GM18907 (cell line): ENCODE results near the gene ZDHHC6.
"Not testable (repeated sequence)": the region's sequence is repeated elsewhere in the genome, so short reads cannot be mapped to it uniquely, and the experiment has no call there.

Experiments
- ATAC-seq: cut with Tn5 transposase; IDR thresholded peaks from one replicate; pipeline ENCODE4 v1.9.1; 2021; ENCODE audit warnings: mild to moderate bottlenecking, moderate library complexity; ENCODE audit not compliant: unreplicated experiment

The ZDHHC6 gene

DNA sequence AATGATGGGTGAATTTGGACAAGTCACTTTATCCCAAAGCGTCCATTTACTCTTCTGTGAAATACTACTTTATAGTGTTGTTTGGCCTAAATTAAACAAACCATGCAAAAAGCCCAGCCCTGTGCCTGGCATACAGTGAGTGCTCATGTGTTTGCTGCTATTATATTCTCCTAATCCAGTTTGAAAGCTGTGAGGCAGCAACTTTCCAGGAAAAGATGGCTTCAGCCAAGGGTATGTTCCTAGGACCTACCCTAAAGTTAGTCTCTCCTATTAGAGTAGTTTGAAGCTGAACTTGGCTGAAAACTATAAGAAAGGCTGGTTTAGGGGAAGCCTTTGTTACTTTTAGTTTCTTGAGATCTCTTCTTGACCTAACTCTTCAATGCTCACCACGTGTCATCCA is 52.9 kb downstream of the ZDHHC6 start:
- ATAC-seq, result no peak

- ATAC-seq, result no peak
Measured at GRCh38 chr10:112393341-112393740, 53.4 kb downstream of the ZDHHC6 start.

DNA sequence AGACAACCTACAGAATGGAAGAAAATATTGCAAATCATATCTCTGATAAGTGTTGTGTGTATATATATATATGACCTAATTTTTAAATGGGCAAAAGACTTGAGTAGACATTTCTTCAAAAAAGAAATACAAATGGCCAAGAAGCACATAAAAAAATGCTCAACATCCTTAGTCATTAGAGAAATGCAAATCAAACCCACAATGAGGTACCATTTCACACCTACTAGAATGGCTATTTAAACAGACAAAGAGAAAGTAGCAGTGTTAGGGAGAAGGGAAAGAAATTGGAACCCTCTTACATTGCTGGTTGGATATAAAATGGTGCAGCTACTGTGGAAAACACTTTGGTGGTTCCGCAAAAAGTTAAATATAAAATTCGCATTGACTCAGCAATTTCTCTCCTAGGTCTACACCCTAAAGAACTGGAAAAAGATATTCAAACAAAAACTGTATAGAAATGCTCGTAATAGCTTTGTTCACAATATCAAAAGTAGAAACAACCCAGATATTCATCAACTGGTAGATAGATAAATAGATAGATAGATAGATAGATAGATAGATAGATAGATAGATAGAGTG is 56.5 kb downstream of the ZDHHC6 start:
- peak; percentile 29 for ATAC-seq

DNA sequence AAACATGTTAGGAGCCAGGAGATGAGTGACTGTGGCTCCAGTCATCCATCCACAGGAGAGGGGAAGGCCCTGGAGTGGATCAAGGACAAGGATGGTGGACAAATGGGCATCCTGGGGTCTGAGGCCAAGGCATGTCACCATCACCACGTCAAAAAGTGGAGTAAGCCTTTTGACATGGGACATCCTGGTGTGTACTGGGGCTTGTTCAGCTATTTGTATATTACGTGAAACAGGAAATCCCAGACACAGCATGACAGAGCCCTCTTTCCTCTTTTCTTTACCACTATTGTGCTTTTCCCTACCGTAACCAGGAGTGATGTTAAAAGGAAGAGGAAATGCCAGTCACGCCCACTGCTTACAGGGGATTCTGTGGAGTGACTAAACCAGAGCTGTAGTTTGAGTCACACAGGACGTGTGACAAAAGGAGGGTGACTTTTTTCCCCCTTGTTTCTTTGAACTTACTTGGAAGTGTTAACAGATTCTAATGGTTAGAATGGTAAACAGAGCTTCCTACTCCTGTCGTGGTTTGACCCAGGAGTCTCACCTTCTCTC is 57.4 kb downstream of the ZDHHC6 start:
- peak; percentile 77 for ATAC-seq

DNA sequence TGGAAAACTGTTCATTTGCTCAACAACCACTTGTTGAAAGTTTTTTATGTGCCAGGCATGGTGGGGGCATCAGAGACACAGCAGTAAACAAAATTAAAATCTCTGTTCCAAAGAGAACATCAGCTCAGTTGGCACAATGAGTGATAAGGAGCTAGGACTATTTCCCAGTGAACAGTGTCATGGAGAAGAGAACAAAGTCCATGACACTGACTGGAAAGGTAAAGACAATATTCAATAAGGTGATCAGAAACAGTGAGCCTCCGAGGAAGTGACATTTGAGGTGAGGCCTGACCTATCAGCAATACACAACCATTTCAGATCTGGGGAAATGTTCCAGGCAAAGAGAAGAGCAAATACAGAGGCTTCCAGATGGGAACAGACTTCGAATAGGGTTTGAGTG is 58.2 kb downstream of the ZDHHC6 start:
- ATAC-seq, result no peak

GRCh38 chr10:112388056-112388455 is 58.7 kb downstream of the ZDHHC6 start:
- not testable (repeated sequence) for ATAC-seq

DNA sequence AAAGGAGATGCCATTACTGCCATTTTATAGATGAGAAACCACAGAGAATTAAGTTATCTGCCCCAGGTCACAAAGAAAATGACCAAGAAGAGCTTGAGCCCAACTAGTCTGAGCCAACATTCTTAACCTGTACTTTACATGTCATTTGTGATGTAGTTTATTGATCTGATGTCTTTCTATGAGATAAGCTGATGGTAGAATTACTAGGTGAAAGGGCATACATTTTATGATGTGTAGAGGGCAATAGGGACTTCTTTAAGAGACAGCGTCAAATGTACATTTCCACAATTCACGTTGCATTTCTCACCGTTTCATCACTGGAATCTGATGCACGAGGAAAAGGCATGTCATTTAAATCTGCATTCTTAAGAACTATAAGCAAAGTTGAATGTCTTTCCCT is 61.5 kb downstream of the ZDHHC6 start:
- ATAC-seq, result no peak

DNA sequence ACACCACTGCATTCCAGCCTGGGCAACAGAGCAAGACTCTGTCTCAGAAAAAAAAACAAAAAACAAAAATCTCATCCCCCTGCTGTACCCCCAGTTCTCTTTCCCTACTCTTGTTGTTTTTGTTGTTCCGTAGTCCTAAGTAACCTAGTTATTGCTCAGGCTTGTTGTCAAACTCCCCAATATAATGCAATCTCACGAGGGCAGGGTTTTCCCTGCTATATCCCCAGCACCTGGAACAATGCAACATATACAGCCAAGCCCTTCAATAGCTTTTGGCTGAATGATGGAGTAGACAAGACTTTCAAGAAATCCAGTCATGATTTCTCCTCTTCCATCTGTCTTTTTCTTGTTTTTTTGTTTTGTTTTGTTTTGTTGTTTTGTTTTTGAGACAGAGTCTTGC is 62.6 kb downstream of the ZDHHC6 start:
- ATAC-seq, result no peak

DNA sequence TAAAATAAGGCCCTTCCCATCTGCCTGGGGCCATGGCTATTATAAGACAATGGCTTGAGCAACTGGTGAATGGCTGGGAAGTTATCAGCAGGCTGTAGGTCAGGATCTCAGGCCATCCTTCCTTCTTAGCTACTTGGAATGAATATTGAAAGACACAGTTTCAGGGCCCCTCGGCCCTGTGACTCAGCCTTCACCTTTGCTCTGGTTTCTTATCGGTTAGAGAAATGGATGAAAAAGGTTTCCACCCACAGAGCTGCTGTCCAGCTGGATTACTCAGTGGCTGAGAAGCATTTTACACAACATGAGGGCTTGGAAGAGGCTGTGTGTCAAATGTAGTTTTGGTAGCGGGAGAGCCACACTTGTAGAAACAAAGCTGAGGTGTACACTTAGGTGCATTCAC is 63.4 kb downstream of the ZDHHC6 start:
- ATAC-seq, result no peak

DNA sequence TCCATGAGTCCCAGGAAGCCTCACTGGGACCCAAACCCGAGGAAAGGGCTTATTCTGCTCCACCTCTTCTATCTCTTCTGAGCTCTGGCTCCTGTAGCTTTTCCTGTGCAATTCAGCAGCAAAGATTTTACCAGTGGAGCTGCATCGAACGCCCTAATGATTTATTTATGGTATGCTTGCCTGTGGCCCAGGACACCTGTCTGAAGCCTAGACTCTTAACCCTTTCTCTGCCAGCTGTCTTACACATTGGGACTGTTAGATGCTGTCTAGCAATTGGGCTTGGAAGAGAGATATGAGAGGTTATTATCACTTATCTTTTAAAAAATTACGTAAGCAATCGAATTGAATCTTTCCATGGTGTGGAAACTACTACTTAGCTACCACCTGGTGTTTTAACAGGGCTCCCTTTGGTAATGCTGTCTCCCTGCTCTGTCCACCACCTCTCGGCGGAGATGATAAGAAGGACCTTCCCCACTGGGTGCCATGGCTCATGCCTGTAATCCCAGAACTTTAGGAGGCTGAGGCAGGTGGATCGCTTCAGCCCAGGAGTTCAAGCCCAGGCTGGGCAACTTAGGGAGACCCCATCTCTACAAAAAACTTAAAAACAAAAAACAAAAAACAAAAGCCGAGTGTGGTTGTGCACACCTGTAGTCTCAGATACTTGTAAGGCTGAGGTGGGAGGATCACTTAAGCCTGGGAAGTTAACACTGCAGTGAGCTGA is 64.0 kb downstream of the ZDHHC6 start:
- ATAC-seq, result no peak
